ENCODE measurements around the gene IL1F10.
A peak's percentile ranks its signal among the peaks of the same experiment; 100 is the strongest.

Gene IL1F10

DNA sequence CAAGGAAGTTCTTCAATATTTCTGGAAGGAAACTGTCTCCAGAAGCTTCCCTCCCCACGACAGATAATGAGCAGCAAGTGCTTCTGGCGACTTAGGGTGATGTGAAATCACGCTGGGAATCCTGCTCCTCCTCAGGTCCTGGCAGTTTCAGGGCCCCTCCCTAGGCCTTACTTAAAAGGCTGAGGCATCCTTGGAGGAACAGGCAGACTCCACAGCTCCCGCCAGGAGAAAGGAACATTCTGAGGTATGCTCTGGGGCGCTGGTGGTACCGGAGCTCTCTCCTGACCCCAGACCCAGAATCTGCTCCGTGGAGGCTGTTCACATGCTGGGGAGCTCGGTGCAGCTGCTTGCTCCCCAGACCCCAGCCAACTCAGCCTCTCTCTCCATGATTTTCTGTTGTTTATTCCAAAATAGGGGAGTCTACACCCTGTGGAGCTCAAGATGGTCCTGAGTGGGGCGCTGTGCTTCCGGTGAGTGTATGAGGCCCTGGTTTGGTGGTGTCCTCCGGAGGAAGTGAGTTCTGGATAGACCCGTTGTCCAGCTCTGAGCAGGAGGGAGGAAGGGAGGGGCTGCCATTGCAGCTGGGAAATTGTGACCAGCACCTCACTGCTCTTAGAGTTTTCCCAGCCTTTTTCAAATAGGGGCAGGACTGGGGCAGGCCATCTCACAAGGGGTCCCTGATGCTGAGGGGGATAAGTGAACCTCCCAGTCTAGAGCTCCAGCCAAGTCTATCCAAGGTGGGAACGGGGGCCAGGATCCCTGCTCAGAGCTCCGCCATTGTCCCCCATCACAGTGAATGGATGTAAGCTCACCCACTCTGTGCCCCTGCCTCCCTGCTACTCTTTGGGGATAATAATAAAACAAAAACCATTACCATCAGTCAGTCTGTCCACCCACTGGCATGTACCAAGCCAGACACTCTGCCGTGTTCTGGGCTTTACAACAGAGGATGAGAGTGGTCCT is 8.5 kb upstream of the IL1F10 start, which contains the start of gene IL36RN:
IL36RN (plus strand) TSS at position 201 of the 963 bp plus-strand sequence; CDS start at position 442, 241 bp downstream.
- no peak for DNase-seq (ENCODE audit: low read depth in 3 of 3)

- no peak for DNase-seq (ENCODE audit: low read depth in 3 of 3)
Measured at GRCh38 chr2:113060396-113060795, 7.4 kb upstream of the IL1F10 start.

DNA sequence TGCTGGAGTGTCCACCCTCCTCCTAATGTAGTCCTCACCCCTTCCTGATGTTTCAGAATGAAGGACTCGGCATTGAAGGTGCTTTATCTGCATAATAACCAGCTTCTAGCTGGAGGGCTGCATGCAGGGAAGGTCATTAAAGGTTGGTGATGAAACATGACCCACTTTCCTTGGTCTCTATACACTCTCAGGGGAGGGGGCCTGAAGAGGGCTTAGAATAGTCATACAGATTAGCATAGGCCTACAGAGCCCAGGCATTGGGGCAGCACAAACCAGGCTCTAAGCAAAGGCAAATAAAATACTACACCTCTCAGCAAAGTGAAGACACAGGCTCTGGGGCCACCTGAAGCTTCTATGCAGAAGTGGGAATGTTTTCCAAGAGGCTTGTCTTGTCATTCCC is 7.0 kb upstream of the IL1F10 start:
- no peak for DNase-seq (ENCODE audit: low read depth in 3 of 3)

- no peak for DNase-seq (ENCODE audit: low read depth in 3 of 3)
Measured at GRCh38 chr2:113061241-113061640, 6.5 kb upstream of the IL1F10 start.

DNA sequence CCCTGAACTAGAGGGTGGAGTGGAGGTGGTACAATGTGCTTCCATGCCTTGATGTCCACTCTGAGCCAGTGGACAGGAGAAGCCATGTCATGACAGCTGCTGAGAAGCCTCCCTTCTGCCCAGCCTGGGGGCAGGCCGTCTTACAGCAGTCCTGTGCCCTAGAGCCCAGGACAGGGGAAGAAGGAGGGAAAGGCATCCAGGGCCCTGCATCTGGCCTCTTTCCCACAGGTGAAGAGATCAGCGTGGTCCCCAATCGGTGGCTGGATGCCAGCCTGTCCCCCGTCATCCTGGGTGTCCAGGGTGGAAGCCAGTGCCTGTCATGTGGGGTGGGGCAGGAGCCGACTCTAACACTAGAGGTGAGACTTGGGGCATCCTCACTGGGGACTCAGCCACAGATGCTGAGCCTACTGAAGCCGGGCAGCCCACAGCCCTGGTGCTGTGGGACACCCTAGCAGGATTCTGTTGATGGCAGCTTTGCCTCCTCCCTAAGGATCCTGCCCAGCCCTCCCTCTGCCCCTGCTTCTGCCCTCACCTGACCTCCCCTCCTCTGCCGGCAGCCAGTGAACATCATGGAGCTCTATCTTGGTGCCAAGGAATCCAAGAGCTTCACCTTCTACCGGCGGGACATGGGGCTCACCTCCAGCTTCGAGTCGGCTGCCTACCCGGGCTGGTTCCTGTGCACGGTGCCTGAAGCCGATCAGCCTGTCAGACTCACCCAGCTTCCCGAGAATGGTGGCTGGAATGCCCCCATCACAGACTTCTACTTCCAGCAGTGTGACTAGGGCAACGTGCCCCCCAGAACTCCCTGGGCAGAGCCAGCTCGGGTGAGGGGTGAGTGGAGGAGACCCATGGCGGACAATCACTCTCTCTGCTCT is 5.6 kb upstream of the IL1F10 start:
- DNase-seq (ENCODE audit: low read depth in 3 of 3) = no peak

GRCh38 chr2:113064281-113064680 is 3.5 kb upstream of the IL1F10 start:
- no peak for DNase-seq (ENCODE audit: low read depth in 3 of 3)

- no peak for DNase-seq (ENCODE audit: low read depth in 3 of 3)
Measured at GRCh38 chr2:113064898-113065297, 2.9 kb upstream of the IL1F10 start.

DNA sequence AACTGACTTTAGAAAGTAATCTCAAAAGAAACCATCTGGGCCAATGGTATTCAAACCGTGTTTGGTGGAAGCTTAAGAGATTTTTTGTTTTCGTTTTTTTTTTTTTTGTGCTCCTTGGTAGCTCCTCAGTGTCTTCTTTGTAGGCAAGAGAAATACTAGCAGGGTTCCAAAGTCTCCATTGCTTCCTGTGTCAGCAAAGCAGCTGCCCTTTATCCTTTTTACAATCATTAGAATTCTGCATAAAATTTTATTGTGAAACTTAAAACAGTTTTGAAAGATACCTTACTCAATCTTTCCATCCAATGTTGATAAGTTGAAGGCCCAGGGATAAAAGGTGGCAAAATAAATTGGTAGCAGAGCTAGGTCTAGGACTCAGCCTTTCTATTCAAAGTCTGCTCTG is 479 bp downstream of the IL1F10 start:
- DNase-seq (ENCODE audit: low read depth in 3 of 3) = no peak

GRCh38 chr2:113068706-113069485 is 1.1 kb downstream of the IL1F10 start:
- DNase-seq (ENCODE audit: low read depth in 3 of 3) = no peak

GRCh38 chr2:113069676-113070605 is 2.2 kb downstream of the IL1F10 start:
- no peak for DNase-seq (ENCODE audit: low read depth in 3 of 3)

GRCh38 chr2:113070606-113070975 is 2.8 kb downstream of the IL1F10 start:
- DNase-seq (ENCODE audit: low read depth in 3 of 3) = no peak

DNA sequence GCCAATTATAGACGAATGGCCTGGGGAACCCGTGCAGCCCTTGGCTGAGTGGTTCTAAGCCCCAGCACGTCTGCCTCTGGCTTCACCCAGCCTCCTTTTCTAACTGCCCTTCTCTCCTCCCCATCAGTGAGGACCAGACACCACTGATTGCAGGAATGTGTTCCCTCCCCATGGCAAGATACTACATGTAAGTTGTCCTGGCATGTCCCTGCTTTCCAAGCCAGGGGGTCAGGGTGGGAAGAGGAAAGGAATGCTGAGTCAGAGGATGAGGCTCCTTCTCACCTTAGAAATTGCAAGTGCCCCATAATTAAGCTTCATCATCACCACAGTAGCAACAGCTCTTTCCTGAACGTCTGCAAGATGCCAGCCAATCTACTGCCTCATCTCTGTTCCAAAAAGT is 4.8 kb downstream of the IL1F10 start:
- no peak for DNase-seq (ENCODE audit: low read depth in 3 of 3)

DNA sequence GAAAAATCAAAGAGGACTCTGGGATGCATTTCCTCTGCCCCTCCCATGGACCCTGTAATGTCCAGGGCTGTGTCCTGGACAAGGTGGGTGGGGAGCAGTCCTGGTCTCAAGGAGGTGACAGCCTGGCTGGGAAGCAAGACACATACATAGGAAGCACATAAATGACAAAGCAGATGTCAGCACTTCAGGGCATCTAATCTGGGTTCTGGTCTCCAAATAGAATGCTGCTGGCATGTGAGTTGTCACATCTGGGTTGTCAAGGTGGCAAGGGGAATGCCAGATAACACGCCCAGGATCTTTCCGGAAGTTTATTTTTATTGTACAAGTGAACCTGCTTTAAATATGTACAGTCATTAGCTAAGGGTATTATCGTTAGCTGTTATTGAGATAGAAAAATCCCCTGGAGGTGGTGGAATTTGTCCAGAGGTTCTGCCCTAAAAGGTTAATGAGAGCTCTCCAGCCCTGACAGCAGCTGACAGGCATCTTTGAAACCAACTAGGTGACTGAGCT is 5.6 kb downstream of the IL1F10 start:
- DNase-seq (ENCODE audit: low read depth in 3 of 3) = no peak

DNA sequence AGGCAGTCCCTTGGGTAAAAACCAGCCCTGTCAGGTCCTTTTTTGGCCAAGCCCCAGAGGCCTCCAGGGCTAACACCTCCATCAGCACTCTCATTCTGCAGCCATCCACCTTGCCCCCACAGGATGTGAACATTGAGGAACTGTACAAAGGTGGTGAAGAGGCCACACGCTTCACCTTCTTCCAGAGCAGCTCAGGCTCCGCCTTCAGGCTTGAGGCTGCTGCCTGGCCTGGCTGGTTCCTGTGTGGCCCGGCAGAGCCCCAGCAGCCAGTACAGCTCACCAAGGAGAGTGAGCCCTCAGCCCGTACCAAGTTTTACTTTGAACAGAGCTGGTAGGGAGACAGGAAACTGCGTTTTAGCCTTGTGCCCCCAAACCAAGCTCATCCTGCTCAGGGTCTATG is 7.3 kb downstream of the IL1F10 start:
- DNase-seq (ENCODE audit: low read depth in 3 of 3) = no peak

GRCh38 chr2:113075600-113075999 is 7.8 kb downstream of the IL1F10 start:
- DNase-seq (ENCODE audit: low read depth in 3 of 3) = no peak

DNA sequence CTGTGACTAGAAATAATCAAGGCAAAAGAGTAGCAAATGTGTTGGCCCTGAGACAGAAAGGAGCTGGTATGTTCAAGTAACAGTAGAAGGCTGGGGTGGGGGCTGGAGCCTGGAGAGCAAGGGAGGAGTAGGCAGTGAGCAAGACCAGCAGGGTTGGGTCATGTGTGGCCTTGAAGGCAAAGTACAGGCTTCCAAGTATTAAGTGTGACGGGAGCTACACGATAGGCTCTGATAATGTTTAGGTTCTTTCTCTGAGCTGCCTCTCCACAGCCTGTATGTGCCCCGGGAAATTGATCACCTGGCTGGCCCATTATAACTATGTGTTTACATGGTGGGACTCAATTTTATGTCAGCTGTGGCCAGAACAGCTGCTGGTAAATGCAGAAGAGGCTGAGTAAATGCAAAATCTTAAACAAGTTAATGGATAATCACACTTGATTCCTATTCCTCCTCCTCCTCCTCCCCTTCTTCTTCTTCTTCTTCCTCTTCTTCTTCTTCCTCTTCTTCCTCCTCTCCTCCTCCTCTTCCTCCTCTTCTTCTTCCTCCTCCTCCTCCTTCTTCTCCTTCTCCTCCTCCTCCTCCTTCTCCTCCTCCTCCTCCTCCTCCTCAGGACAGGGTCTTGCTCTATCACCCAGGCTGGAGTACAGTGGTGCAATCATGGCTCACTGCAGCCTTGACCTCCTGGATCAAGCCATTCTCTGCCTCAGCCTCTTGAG is 9.3 kb downstream of the IL1F10 start:
- DNase-seq (ENCODE audit: low read depth in 3 of 3) = no peak

GRCh38 chr2:113077921-113078320 is 10.2 kb downstream of the IL1F10 start:
- no peak for DNase-seq (ENCODE audit: low read depth in 3 of 3)

- DNase-seq (ENCODE audit: low read depth in 3 of 3) = no peak
Measured at GRCh38 chr2:113078350-113078839, 10.6 kb downstream of the IL1F10 start.

DNA sequence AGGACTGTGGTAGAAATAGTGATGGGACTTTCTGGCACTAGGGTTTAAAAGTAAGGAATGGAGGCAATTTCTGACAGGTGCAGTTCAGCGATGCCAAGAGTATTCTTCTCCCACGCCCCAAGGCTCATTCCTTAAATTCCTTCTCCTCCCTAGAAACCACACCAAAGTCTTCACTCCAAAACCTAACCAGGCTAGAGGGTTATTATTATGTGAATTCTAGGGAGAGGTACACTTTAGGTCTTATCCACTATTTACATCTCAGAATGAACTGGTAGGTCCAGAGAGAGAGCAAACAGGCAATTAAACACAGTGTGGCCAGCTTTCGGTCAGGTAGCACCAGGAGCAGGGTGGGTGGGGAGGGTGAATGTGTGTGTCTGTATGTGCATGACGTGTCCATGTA is 11.4 kb downstream of the IL1F10 start:
- no peak for DNase-seq (ENCODE audit: low read depth in 3 of 3)

GRCh38 chr2:113080134-113080533 is 12.4 kb downstream of the IL1F10 start:
- DNase-seq (ENCODE audit: low read depth in 3 of 3) = peak; percentile 13 to 51 (median 17)
